ENCODE results near the gene DLGAP1. TPM values are rescaled to one million over a fixed set of nuclear protein-coding genes. Genes with fewer than 3 reads are reported as not detected.

DLGAP1 gene
- total and polyA plus RNA-seq, 2 of the 4 experiments (the other 2 are of a cell fraction) = under 0.01 to 0.09 TPM

- Histone ChIP-seq H4K5ac (ENCODE audit: low read depth, low read length) (no peak overlapping the region), H2AFZ (replicated peaks; ENCODE audit: low read length, poor library complexity) (no peak overlapping the region), H3K36me3 (ENCODE audit: control insufficient read depth, insufficient read depth, low read length) (no peaks in the 10 kb centered on the region), H2BK120ac (ENCODE audit: low read depth, low read length) (peak overlapping the region; percentile 42), H3K9ac (ENCODE audit: low read depth, low read length) (no peak overlapping the region), H2BK15ac (ENCODE audit: low read depth, low read length) (peak overlapping the region; percentile 60; the same call in 2 of the 3 replicates), H3K56ac (ENCODE audit: extremely low read depth, insufficient read depth, low read length) (no peak overlapping the region), H3K4me2 (ENCODE audit: low read depth, low read length) (no peak overlapping the region), H3K9me3 (ENCODE audit: control insufficient read depth, insufficient read depth, low read length) (no peaks in the 10 kb centered on the region), H4K20me1 (ENCODE audit: insufficient read depth, low read length) (no peaks in the 10 kb centered on the region), H3K4me1 (ENCODE audit: control insufficient read depth, insufficient read depth, low read length) (peaks cover 5% of the 10 kb centered on the region), H3K9me1 (ENCODE audit: insufficient read depth, low read length) (peaks cover 4% of the 10 kb centered on the region), H2BK20ac (ENCODE audit: low read depth, low read length) (peak overlapping the region; percentile 43), H3K23ac (ENCODE audit: low read depth, low read length) (no peak overlapping the region), H3K14ac (replicated peaks; ENCODE audit: low read depth, low read length) (0 out of 2 replicates have a peak overlapping the region, but pooled peaks have one; percentile 25), H4K91ac (ENCODE audit: insufficient read depth, low read depth, low read length) (no peak overlapping the region), H3K4me3 (ENCODE audit: insufficient read depth, low read depth, low read length) (no peak overlapping the region), H2BK5ac (ENCODE audit: low read depth, low read length, poor library complexity, severe bottlenecking) (no peak overlapping the region), H3K79me1 (ENCODE audit: low read depth in 1 of 2, low read length in 2 of 2) (no peaks in the 10 kb centered on the region), H3K4ac (ENCODE audit: low read depth, low read length) (peak overlapping the region; percentile 20; the same call in 1 of the 2 replicates), H3K18ac (ENCODE audit: low read depth, low read length) (no peak overlapping the region), H2AK5ac (ENCODE audit: low read depth, low read length) (peak overlapping the region; percentile 61), H3K27me3 (ENCODE audit: control insufficient read depth, insufficient read depth, low read length) (no peaks in the 10 kb centered on the region), H2AK9ac (replicated peaks; ENCODE audit: low read depth, low read length, poor library complexity) (peak overlapping the region; percentile 34), H3K27ac (ENCODE audit: insufficient read depth, low read length) (no peak overlapping the region), H4K8ac (ENCODE audit: low read depth in 2 of 2, low read length in 2 of 2) (no peak overlapping the region)
- in situ Hi-C loops (cut with MboI; ENCODE audit: low sequenced_read_pairs) (no loop called here), intact Hi-C loops (cut with micrococcal nuclease) (no loop called here), dilution Hi-C loops (cut with HindIII; ENCODE audit: low sequenced_read_pairs, unreplicated experiment) (no loop called here)
- 92% methylated on average over 8 of the region's 13 CpGs; no CpG with 5 or more reads in 1 of the 2 experiments for WGBS, 2 experiments (ENCODE audit: extremely low coverage in 2 of 2, insufficient read length in 1 of 2)
- no TSS peak for BruUV-seq (replicated peaks)
- ChIA-PET POLR2A (ENCODE audit: unreplicated experiment) (no interaction called here), CTCF (no interaction called here)
- ATAC-seq (ENCODE audit: low read depth) = no peak
- DNase-seq = no peak
- TF ChIP-seq MXI1 (IDR thresholded peaks at IDR 0.05; ENCODE audit: borderline replicate concordance, low read depth, low read length) (no peak), ELK1 (IDR thresholded peaks at IDR 0.05; ENCODE audit: borderline replicate concordance, low read depth, low read length) (no peak), FOS (IDR thresholded peaks at IDR 0.05; ENCODE audit: low read depth, low read length) (no peak), MAZ (IDR thresholded peaks at IDR 0.05; ENCODE audit: borderline replicate concordance, low read depth, low read length) (no peak), CTCF (conservative IDR thresholded peaks at IDR 0.05; ENCODE audit: low read depth, low read length) (no peak), CHD1 (IDR thresholded peaks at IDR 0.05; ENCODE audit: low read depth, low read length) (no peak), BHLHE40 (IDR thresholded peaks at IDR 0.05; ENCODE audit: low read depth, low read length) (no peak), SMC3 (IDR thresholded peaks at IDR 0.05; ENCODE audit: low read depth, low read length) (no peak), RAD21 (IDR thresholded peaks at IDR 0.05; ENCODE audit: low read length) (no peak), CEBPB (IDR thresholded peaks at IDR 0.05; ENCODE audit: low read depth, low read length) (no peak), USF2 (IDR thresholded peaks at IDR 0.05; ENCODE audit: low read depth, low read length) (no peak), RCOR1 (IDR thresholded peaks at IDR 0.05; ENCODE audit: insufficient replicate concordance, low read length) (no peak), RFX5 (IDR thresholded peaks at IDR 0.05; ENCODE audit: low read depth, low read length) (no peak), MAFK (IDR thresholded peaks at IDR 0.05; ENCODE audit: low read depth, low read length) (no peak), NFE2L2 (IDR thresholded peaks at IDR 0.05; ENCODE audit: low read depth, low read length) (no peak), POLR2A (IDR thresholded peaks at IDR 0.05; ENCODE audit: low read depth, low read length) (no peak)
These were observed 873.2 kb downstream of the DLGAP1 start for GRCh38 chr18:3581890-3582289.
